GM06990 (cell line): ENCODE results near the gene DDX23.

Experiments used
- DNase-seq: peaks from one replicate; pipeline ENCODE4 v3.0.0-alpha.2; 2011; ENCODE audit not compliant: insufficient read length; ENCODE audit errors: extremely low read depth
- H3K27me3 ChIP-seq: replicated peaks from 2 replicates; pipeline ENCODE4 v1.6.0; 2011; ENCODE audit warnings: low read length; ENCODE audit not compliant: control insufficient read depth, insufficient read depth
- H3K36me3 ChIP-seq: 2 replicates; pipeline ENCODE4 v1.5.1; 2011; ENCODE audit warnings: low read length; ENCODE audit not compliant: control insufficient read depth, insufficient read depth
- H3K4me3 ChIP-seq: replicated peaks from 2 replicates; pipeline ENCODE4 v1.5.1; 2011; ENCODE audit warnings: low read depth, mild to moderate bottlenecking, control low read depth, low read length
- CTCF ChIP-seq: IDR thresholded peaks from 2 replicates; pipeline ENCODE4 v1.5.1; 2011; ENCODE audit warnings: low read length, control low read depth, mild to moderate bottlenecking, inconsistent platforms; ENCODE audit not compliant: insufficient read depth, poor library complexity, severe bottlenecking

The DDX23 gene

DNA sequence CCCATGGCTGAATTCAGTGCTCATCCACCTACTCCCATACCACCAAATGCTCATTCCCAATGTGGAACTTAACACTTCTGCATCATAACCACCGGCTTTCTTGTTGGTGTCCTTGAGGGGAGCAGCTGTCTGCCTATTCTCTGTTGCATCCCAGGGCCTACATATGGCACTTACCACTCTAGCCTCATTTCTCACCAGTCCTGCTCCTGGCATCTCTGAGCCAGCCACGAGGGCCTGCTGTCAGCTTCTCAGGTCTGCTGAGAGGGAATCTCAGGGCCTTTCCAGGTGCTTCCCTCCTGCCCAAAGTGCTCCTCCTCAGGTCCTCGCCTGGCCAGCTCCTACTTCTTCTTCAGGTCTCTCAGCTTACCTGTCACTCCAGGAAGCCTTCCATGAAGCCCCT lies 37.7 kb upstream of the DDX23 start:
- DNase-seq: no peak
- no peaks in the 10 kb centered on the region for H3K36me3 ChIP-seq
- H3K4me3 ChIP-seq: no peak overlapping the region
- H3K27me3 ChIP-seq: no peaks in the 10 kb centered on the region; the same call in 1 of the 2 replicates
- no peak for TF ChIP-seq CTCF

DNA sequence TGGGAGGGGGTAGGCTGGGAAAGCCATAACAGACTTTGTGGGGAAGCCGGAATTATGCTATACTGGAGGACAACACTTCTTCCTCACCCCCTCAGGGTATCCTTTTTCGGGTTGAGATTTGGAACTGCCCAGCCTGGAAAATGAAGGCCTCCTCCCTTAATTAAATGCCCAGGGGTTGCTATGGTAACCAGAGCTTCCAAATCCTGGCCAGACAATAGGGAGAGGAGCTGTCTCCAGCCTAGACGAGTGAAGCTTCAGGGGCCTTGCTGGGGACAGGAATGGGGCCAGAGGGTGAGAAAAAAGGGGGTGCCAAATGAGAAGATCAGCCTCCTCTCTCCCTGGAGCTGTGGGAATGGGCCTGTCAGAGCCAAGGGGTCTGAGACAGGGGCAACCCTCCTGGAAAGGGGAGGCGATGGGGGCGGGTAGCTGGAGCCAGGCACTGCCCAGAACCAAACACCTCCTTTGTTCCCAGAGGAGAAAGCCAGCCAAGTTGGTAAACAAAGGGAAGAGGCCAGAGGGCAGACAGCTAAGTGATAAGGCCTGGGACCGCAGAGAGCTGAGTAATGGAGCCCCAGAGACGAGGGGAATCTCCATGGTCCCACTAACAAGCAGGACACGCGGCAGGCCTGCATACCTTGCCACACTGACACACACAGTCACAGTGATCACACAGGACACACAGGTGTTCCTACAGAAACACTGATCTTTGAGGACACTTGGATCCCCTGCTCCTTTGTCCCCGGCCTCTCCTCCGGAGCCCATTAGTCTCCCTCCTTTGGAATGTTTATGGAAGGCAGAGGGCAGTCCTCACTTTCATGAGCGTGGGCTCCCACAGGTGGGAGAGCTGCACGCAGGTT lies 31.6 kb upstream of the DDX23 start:
- DNase-seq: no peak
- Histone ChIP-seq H3K4me3 (no peak overlapping the region), H3K36me3 (no peaks in the 10 kb centered on the region), H3K27me3 (peaks cover 2% of the 10 kb centered on the region)
- no peak for TF ChIP-seq CTCF

DNA sequence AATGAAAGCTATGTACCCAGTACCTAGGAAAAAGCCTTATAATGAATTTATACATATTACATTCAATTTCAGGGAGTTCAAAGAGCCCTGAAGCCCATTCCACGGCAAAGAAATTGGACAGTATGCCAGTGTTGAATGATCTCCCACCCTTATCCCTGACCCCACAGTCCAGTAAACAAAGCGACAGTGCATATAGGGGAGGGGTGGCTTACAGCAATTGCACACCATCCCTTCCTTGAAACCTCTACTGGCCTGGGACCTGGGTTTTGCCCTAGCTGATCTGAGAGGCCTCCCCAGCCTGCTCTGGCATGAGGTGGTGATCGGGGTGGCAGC lies 31.0 kb upstream of the DDX23 start:
- DNase-seq: no peak
- H3K4me3 ChIP-seq: no peak overlapping the region

GRCh38 chr12:48882315-48882687 lies 30.3 kb upstream of the DDX23 start:
- no peak for TF ChIP-seq CTCF
- DNase-seq: no peak
- no peak overlapping the region for H3K4me3 ChIP-seq
- peaks cover 2% of the 10 kb centered on the region for H3K27me3 ChIP-seq
- no peaks in the 10 kb centered on the region for H3K36me3 ChIP-seq

More for the DNA sequence above, 31.0 kb upstream of the DDX23 start:
- no peak for TF ChIP-seq CTCF
- H3K27me3 ChIP-seq: peaks cover 2% of the 10 kb centered on the region
- H3K36me3 ChIP-seq: no peaks in the 10 kb centered on the region

DNA sequence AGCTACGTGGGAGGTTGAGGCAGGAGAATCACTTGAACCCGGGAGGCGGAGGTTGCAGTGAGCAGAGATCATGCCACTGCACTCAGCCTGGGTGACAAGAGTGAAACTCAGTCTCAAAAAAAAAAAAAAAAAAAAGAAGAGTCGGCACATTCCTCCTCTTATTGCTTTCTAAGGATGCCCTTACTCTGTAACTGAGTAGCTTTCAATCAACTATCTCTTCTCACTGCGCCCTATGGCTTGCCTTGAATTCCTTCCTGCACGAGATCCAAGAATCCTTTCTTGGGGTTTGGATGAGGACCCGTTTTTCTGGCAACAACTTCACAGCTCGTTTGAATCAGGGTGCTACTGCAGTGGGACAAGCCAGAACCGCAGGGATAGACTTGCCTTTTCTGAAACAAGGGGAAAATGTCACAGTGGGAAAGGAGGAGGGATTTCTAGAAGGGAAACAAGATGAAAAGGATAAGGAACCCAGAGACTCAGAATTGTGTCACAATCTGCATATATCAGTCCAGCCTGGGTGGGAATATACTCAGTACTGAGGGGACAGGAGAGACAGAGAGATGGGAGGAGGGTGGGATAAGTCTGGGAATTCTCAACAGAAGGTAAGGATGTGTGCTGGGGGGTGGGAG lies 29.8 kb upstream of the DDX23 start:
- H3K27me3 ChIP-seq: peaks cover 2% of the 10 kb centered on the region
- H3K4me3 ChIP-seq: no peak overlapping the region
- H3K36me3 ChIP-seq: no peaks in the 10 kb centered on the region
- DNase-seq: no peak
- no peak for TF ChIP-seq CTCF
